ENCODE data around the gene VWA2. TPM values are rescaled to one million over a fixed set of nuclear protein-coding genes. Genes with fewer than 3 reads are reported as not detected.

Gene VWA2
- total and polyA plus RNA-seq, 2 of the 4 experiments (the other 2 are of a cell fraction): not detected

DNA sequence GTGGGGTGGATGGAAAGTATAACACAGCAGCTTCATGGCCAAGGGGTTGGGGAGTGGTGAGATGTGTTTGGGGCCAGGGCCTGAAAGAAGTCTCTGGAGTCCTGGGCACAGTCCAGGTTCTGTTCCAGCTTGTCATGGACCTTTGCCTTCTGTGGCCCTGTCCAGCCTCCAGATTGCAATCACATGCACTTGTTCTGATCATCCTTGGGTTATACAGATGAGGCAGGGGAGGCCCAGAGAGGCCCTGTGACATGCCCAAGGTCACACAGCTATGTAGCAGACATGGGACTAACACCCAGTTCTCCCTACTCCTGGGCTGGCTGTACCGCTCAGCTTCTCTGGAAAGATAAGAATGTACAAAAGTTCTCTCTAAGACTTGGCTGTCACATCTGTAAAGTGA is 11.7 kb downstream of the VWA2 start:
- Histone ChIP-seq H4K5ac (ENCODE audit: low read depth, low read length) (no peak overlapping the region), H3K79me1 (ENCODE audit: low read depth in 1 of 2, low read length in 2 of 2) (no peaks in the 10 kb centered on the region), H4K8ac (ENCODE audit: low read depth in 2 of 2, low read length in 2 of 2) (no peak overlapping the region), H3K56ac (ENCODE audit: extremely low read depth, insufficient read depth, low read length) (no peak overlapping the region), H3K9me3 (ENCODE audit: control insufficient read depth, insufficient read depth, low read length) (no peaks in the 10 kb centered on the region), H3K9me1 (ENCODE audit: insufficient read depth, low read length) (no peaks in the 10 kb centered on the region), H3K27ac (ENCODE audit: insufficient read depth, low read length) (no peak overlapping the region), H2BK20ac (ENCODE audit: low read depth, low read length) (no peak overlapping the region), H4K20me1 (ENCODE audit: insufficient read depth, low read length) (no peaks in the 10 kb centered on the region), H4K91ac (ENCODE audit: insufficient read depth, low read depth, low read length) (no peak overlapping the region), H3K36me3 (ENCODE audit: control insufficient read depth, insufficient read depth, low read length) (no peaks in the 10 kb centered on the region), H3K27me3 (ENCODE audit: control insufficient read depth, insufficient read depth, low read length) (peaks cover 19% of the 10 kb centered on the region), H2BK5ac (ENCODE audit: low read depth, low read length, poor library complexity, severe bottlenecking) (no peak overlapping the region), H2BK15ac (ENCODE audit: low read depth, low read length) (no peak overlapping the region), H3K9ac (ENCODE audit: low read depth, low read length) (no peak overlapping the region), H3K4me3 (ENCODE audit: insufficient read depth, low read depth, low read length) (no peak overlapping the region), H2AK9ac (replicated peaks; ENCODE audit: low read depth, low read length, poor library complexity) (no peak overlapping the region), H3K18ac (ENCODE audit: low read depth, low read length) (no peak overlapping the region), H2BK120ac (ENCODE audit: low read depth, low read length) (no peak overlapping the region), H3K4me1 (ENCODE audit: control insufficient read depth, insufficient read depth, low read length) (no peaks in the 10 kb centered on the region), H3K23ac (ENCODE audit: low read depth, low read length) (no peak overlapping the region), H2AK5ac (ENCODE audit: low read depth, low read length) (no peak overlapping the region), H3K14ac (replicated peaks; ENCODE audit: low read depth, low read length) (no peak overlapping the region), H3K4ac (ENCODE audit: low read depth, low read length) (no peak overlapping the region), H2AFZ (replicated peaks; ENCODE audit: low read length, poor library complexity) (no peak overlapping the region), H3K4me2 (ENCODE audit: low read depth, low read length) (no peak overlapping the region)
- no TSS peak for BruUV-seq (replicated peaks)
- TF ChIP-seq, protein P1, sequence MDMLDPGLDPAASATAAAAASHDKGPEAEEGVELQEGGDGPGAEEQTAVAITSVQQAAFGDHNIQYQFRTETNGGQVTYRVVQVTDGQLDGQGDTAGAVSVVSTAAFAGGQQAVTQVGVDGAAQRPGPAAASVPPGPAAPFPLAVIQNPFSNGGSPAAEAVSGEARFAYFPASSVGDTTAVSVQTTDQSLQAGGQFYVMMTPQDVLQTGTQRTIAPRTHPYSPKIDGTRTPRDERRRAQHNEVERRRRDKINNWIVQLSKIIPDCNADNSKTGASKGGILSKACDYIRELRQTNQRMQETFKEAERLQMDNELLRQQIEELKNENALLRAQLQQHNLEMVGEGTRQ (IDR thresholded peaks at IDR 0.05; ENCODE audit: low read depth, low read length): no peak
- TF ChIP-seq FOS (IDR thresholded peaks at IDR 0.05; ENCODE audit: low read depth, low read length): no peak
- intact Hi-C loops (cut with micrococcal nuclease): no loop called here
- ChIA-PET POLR2A (ENCODE audit: unreplicated experiment) (no interaction called here), CTCF (interaction anchor here (0.7 kb wide), 1 partner anchor 16 kb away, joined by 3 read pairs; no protein-coding TSS in a partner anchor)
- dilution Hi-C loops (cut with HindIII; ENCODE audit: low sequenced_read_pairs, unreplicated experiment): no loop called here
- WGBS, 2 experiments (ENCODE audit: extremely low coverage in 2 of 2, insufficient read length in 1 of 2): no CpG with 5 or more reads among the region's 1 CpG
- DNase-seq (no peak), ATAC-seq (ENCODE audit: low read depth) (no peak)
- in situ Hi-C loops (cut with MboI; ENCODE audit: low sequenced_read_pairs): no loop called here
